ENCODE data around the gene SLC17A3.

SLC17A3 gene, protein sequence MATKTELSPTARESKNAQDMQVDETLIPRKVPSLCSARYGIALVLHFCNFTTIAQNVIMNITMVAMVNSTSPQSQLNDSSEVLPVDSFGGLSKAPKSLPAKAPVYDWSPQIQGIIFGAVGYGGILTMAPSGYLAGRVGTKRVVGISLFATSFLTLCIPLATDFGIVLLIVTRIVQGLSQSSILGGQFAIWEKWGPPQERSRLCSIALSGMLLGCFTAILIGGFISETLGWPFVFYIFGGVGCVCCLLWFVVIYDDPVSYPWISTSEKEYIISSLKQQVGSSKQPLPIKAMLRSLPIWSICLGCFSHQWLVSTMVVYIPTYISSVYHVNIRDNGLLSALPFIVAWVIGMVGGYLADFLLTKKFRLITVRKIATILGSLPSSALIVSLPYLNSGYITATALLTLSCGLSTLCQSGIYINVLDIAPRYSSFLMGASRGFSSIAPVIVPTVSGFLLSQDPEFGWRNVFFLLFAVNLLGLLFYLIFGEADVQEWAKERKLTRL

DNA sequence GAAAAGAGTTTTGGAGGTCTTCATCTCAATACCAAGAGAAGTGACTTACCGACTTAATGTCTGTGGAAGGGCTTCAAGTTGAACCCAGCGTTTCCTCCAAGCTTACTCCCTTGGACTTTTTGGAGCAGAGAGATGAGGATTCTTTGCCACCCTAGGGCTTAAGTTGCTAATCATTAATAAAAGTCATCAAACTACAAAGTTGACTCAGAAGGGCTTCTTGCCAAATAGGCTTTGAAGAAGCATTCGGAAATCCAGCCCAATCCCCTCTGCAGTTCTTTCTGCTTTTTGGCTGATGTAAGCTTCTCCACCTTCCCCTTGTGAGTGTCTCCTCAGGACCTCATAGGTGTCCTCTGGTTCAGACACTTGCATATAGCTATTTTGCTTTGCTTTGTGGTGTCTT lies at the start of gene SLC17A3:
Gene SLC17A3 (minus strand): TSS at position 126 of the 400 bp plus-strand sequence. CDS start 5,856 bp downstream, outside the sequence.
- no peak for DNase-seq (ENCODE audit: low read depth)

DNA sequence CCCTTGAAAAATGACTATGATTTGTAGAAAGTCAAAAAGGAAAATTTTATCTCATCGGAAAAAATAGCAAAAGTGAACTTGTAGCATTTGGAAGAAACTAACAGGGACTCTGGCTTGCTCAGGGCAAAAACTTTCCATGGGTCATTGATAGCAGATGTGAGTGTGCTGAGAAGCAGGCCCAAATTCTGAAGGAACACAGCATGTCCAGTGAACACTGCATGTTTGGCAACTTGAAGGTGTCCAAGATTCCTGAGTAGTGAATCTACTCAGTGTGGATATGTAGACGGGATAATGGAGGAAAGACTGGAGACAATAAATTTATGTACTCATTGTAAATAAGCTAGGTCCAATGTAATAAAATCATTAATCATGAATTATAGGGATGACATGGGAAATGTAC lies 48.3 kb upstream of the SLC17A3 start:
- no peak for DNase-seq (ENCODE audit: low read depth)

DNA sequence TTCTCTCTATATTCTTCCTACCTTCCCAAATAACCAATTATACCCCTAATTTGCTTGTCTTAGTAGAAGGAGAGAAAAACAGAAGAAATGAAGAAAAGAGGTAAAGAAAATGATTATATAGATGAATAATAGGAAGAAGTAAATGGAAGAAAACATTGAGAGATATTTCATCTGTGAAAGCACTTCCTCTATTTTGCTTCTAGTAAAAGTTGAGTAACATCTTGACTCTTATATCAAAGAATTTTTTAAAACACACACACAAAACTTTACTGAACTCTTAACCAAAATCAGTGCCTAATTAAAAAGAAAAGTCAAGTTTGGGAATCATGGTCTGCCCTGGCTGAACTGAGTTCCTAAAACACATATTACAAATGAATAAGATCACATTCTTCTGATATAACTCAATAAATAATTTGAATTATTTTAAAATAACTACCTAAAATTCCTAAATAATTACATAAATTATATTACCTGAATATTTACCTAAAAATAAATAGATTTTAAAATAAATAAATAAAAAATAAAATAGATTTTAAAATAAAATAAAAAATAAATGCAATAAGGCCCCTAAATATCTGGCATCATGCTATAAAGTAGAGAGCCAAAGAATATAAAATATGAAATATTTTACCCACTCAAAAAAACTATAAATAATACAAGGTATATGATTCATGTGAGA lies 47.6 kb upstream of the SLC17A3 start:
- DNase-seq (ENCODE audit: low read depth) = no peak

DNA sequence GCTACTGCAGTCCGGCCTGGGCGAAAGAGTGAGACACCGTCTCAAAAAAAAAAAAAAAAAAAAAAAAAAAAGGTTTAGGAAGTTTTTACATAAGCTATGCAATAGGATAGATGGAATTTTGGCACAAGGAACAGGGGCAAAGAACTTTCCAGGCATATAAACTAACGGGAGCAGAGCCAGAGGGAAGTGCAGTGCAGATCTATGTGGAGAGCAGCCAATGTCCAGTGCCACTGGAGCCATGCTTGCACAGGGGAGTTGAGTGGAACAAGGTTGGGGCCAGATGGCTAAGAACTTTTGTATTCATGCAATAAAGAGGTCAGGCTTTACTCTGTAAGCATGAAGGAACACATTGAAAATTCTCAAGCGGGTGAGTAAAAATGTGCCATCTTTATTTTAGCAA lies 45.6 kb upstream of the SLC17A3 start:
- no peak for DNase-seq (ENCODE audit: low read depth)

DNA sequence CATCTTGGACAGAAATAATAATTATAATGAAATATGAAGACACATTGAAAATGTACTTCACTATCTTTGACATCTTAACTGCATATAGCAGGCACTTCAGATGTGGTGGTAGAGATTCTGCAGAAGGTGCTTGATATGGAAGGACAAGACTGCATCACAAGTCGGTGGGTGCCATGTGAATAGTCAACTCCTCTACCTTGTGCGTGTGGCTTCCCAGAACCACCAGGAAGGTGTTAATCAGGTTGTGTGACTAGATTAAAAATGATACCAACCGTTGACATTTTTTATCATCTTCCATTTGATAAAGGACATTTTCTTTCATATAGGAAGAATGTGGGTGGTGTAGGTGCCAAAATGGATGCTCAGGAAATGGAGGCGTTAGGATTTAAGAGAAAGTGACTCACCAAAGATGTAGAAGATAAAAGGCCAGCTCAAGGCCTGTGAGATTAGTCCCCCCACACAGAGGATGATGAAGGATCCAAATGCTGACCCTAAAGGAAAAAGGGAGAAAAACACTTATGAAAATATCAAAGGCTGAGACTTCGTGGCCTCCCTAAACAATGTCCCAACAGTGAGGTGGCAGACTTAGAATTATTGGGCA lies 44.1 kb upstream of the SLC17A3 start:
- no peak for DNase-seq (ENCODE audit: low read depth)

DNA sequence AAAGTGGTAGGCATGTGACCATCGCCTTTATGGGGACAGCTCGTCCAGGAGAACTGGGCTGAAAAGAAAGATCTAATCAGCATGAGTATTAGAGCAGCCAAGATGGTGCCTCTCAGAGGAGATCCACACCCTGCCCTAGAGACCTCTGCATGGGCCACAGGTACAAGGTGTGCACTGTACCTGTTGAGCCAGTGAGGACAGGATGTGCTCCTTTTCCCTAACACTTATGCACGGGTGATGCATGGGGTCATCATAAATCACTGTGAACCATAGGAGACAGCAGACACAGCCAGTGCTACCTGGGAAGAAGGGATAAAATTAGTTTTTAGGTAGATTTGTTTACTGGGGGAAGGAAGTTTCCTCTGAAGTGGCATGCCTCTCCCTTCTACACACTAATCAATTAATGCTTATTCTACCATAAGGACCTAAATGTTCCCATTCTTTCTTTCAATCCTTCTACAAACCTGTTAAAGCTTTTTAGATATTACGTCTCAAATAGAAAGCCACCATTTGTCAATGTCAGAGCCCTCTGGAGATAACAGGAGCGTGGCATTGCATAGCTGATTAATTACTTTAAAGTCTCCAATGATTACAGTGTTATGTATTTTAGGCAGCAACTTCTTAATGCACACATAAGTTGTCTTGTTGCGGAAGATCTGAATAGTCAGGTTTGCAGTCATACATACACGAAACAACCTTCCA lies 42.9 kb upstream of the SLC17A3 start:
- no peak for DNase-seq (ENCODE audit: low read depth)

DNA sequence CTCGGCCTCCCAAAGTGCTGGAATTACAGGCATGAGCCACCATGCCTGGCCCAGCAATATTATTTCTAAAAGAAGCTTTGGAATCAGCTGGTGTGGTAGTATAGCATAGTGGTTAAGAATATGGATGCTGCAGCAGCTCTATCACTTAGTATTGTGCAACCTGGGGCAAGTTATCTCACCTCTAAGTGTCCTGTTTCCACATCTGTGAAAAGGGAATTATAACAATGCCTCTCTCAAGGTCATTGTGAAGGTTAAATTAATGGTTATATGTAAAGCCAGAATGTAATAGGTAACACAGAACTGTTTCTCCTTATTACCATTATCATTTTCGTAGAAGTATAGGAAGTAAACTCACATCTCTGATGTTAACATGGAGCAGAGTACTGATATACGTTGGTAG lies 42.3 kb upstream of the SLC17A3 start:
- no peak for DNase-seq (ENCODE audit: low read depth)

DNA sequence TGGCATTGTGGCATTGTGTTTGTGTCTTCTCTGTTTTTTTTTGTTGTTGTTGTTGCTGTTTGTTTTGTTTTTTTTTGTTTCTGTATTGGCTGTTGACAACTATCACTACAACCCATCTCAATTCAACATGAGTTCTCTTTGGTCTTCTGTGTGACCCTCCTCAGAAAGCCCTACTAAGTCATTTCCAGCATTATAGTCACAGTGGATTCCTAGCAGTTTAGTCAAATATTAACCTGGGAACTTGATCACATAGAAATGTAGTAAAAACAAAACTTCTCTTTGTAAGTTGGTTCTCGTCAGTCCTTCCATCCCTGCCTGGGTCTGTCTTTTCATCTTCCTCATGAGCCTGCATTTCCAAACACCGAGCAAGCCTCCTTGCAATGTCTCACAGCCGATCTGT lies 39.7 kb upstream of the SLC17A3 start:
- no peak for DNase-seq (ENCODE audit: low read depth)

DNA sequence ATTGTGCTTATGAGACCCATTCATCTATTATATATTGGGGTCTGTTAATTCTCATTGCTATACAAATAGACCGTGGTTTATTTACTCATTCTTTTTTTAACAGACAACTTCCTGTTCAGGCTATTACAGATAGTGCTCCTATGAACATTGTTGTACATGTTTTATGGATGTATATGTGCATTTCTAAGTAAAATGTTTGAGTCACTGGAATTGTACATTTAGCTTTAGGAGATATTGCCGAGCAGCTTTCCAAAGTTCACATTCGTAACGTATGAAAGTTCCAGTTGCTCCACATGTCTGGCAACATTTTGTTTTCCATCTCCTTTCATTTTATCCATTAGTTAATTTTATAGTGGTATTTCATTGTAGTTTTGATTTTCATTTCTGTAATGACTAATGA lies 37.3 kb upstream of the SLC17A3 start:
- DNase-seq (ENCODE audit: low read depth) = no peak

DNA sequence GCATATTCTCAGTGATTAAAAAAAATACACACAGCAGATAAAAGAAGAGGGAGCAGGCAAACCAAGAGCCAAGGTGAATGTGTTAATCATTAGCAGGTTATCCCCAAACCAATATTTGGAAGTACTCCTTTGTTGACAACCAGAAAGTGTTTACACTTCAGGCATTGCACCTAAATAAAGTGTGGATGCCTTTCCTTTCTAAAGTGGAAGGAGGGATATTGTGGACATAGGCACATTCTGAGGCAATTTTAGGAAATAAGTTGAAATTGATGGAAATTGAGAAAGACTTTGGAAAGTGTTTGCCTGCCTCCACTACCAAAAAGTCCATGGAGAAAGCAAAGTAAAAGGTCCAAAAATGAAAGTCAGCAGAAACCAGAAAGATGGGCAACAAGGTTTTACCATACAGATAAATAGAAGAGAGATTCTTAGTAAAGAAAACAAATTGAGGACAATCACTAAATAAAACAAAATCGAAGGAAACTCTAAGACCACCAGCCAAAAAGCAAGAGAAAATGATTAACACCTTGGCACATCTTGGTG lies 33.5 kb upstream of the SLC17A3 start:
- DNase-seq (ENCODE audit: low read depth) = no peak

DNA sequence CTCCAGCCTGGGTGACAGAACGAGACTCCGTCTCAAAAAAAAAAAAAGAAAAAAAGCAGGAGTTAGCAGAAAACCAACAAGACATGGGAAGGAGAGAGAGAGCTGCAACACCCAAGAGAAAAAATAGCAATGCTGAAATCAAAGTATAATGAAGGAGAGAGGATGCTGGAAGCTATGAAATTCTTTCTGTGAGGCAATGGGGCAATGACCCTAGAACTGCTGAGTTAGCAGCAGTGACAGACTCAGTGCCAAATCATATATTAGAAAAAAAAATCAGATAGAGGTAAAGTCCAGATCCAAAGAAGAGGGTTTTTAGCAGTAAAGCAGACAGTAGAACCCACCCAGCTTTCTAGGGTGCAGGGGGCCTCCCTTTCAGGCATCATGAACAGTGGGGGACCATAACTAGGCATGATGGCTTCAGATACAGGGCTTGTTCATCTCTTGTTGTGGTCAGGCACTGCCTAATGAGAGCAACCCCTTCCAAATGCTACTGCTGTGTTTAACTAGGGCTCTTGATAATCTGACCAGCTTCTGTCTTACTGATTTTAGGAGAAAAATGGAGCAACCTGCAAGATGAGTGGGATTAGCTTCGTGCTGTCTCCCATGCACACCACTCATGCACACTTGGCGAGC lies 29.5 kb upstream of the SLC17A3 start:
- DNase-seq (ENCODE audit: low read depth) = no peak

DNA sequence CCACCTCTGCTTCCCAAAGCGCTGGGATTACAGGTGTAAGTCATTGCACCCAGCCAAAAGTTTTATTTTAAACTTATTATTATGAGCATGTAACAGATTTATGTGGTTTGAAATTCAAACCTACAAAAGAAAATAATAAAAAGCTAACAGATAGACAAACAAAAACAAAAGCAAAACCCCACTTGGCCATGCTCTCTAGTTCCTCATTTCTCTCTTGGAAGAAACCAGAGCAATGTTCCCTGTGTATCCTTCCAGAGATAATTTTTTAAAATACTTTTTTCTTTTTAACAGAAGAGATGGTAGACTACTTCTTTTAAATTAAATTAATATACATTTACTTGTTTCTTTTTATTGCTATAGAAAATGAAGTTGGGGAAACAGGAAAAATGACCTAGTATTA lies 28.0 kb upstream of the SLC17A3 start:
- no peak for DNase-seq (ENCODE audit: low read depth)

DNA sequence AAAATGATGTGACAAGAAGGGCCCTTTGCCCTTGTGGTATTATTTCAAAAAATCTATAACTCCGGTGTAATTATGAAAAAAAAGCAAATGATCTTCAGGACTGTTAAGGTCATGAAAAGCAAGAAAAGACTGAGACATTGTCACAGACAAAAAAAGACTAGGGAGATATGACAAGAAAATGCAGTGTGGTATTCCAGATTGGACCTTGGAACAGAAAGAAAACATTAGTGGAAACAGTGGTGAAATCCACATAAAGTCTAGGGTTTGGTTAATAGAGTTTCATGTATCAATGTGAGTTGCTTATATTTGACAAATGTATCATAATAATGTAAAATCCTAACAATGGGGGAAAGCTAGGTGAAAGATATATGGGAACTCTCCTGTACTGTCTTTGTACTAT lies 26.8 kb upstream of the SLC17A3 start:
- no peak for DNase-seq (ENCODE audit: low read depth)

DNA sequence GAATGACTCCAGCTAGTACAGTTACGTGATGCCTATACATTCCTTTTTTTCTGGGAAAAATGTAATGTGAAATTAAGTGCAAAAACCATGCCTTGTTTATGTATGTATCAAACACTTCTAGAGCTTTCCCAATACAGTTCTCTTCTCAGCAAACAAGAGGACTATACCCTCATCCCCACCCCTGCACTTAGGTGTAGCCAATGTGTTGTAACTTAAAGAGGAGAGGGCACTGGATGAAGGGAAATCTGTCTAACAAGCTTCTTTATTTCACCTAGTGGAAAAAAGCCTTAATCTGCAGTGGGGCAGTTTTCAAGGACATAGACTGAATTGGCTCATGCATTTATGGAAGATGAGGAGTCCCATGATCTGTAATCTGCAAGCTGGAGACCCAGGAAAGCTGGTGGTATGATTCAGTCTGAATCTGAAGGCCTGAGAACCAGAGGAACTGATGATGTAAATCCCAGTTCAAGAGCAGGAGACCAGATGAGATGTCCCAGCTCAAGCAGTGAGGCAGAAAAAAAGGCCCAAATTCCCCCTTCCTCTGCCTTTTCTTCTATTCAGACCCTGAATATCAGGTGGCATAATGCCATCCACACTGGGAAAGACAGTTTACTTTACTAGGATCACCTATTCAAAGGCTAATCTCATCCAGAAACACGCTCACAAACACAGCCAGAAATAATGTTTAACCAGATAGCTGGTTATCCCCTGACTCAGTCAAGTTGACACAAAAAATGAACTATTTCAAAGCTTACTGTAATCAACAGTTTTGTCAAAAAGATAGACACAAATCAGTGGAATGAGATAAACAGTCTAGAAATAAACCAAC lies 25.8 kb upstream of the SLC17A3 start:
- DNase-seq (ENCODE audit: low read depth) = no peak

DNA sequence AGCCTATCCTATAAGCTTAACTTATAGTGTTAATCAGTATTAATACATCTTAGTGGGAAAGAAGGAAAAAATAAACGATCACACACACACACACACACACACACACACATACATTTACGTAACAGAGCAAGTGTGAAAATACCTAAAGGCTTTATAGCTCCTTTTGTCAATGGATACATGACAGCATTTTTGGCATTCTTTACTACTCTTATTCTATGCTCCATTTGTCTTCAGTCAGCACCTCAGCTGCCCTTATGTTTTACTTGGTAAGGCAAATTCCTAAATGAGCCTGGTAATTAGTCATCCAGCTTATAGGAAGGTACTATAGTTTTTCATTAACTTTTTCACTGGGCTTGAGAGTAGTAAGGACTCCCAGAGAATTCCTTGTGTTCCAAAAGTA lies 25.1 kb upstream of the SLC17A3 start:
- DNase-seq (ENCODE audit: low read depth) = no peak

DNA sequence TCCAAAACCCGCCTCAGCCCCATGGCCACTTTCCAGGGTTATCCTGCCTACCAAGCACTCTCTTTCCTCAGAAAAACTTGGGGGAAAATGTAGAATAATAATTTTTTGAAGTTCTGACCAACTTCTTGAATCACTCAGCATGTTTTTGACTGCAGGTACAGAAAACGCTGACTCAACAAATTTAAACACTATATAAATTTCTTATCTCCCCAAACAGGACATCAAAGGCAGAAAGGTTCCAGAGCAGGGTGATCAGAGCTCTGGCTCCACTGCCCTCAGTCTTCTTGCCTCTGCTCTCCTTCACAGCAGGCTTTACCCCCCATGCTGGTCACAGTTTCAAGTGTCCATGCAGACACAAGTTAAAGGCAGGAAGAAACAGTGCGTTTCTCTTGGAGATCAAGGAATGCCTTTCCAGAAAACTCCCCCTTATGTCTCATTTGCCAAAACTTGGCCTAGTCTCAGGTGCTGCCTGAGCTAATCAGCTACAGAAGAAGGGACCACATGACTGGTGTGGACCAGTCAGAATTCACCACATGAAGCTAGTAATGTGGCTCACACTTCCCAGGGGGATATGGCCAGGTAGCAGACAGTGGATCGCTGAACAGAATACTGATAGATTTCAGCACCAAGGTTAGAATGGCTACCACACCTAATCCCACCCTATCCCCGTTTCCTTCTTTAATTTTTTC lies 24.4 kb upstream of the SLC17A3 start:
- DNase-seq (ENCODE audit: low read depth) = no peak

DNA sequence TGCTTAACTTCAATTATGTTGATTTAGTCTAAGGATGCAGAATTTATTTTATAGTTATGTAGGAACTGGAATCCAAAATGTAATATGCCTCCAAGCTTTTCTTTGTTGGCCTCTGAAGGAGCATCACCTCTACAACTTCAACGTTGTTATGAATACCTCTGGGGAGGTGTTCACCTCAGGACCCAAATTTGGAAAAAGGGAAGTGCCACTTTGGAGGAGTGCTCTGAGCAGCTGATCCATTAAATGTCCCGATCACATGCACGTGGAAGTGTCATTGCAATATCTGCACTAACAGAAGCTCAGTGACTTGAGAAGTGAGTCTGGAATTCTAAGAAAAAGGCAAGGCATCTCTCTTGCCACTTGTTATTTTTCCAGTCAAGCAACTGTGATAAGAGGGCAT lies 22.2 kb upstream of the SLC17A3 start:
- DNase-seq (ENCODE audit: low read depth) = no peak

DNA sequence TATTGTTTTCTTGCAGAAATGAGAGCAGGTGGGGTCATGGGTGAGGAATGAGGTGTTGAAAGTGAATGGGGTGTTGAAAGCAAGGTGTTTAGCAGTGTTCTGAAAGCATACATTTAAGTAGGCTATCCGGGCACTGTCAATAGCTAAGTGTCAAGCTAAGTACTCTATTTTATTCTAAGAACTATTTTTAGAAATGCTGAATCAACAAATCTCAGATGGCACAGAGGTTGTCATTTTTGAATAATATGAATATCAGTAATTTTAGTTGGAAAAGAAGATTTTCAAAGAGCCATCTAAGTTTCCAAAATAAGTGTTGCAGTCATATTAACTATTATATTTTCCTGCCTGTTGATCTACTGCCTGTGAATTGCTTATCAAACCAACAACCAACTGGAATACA lies 21.7 kb upstream of the SLC17A3 start:
- DNase-seq (ENCODE audit: low read depth) = no peak

DNA sequence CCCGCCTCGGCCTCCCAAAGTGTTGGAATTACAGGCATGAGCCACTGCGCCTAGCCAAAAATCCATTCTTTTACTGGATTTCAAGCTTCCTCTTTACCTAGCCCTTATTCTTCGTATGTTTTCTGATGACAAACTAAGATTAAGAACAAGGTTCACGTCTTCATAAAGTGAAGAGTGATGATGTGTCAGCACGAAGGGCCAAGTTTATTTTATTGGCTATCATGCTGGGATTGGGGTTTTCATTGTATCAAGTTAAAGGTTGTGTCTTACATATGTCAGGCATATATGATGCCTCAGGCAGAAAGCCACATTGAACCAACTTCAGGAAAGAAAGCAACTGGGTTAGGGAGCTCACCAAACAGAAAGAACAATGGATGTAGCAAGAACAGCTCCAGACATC lies 19.7 kb upstream of the SLC17A3 start:
- DNase-seq (ENCODE audit: low read depth) = no peak

DNA sequence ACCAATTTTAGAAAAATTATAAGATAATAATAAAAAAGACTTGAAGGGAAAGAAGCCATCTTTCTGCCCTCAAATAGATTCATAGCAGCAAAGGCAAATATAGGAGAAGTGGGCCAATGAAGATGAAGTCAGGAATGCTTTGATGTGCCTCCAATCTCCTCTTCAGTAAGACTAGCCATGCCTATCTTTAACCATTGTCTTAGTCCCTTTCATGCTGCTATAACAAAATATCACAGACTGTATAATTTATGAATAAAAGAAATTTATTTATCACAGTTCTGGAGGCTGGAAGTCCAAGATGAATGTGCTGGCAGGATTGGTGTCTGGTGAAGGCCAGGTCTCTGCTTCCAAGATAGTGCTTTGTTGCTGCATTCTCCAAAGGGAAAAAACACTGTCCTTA lies 18.8 kb upstream of the SLC17A3 start:
- no peak for DNase-seq (ENCODE audit: low read depth)
